HepG2 (cell line): ENCODE results near the gene SLF1. TPM values are rescaled to one million over a fixed set of nuclear protein-coding genes. Genes with fewer than 3 reads are reported as not detected.

Source experiments
- ATAC-seq: fragments of 200-7000 bp; cut with Tn5 transposase; 3 replicates; pipeline ENCODE4 v1.9.1; 2020; ENCODE audit warnings: mild to moderate bottlenecking, moderate library complexity
- BruUV-seq: library from RNA; stranded (reverse); fragments of 400-500 nt; replicated peaks from 2 replicates; lab custom pipeline; 2021; lab: Mats Ljungman, UMichigan
- CTCF ChIA-PET: fragments of 300-600 bp; formaldehyde crosslinking; extraction: SDS; loops from one replicate; lab custom pipeline; 2021; ENCODE audit warnings: low total read pairs, inconsistent platforms, low intra/inter-chr PET ratio; lab: Yijun Ruan, JAX
- POLR2A ChIA-PET: fragments of 350-600 bp; sonication (Branson Sonifier 250); formaldehyde crosslinking; loops from one replicate; lab custom pipeline; 2020; ENCODE audit warnings: antibody characterized with exemption, inconsistent platforms; lab: Yijun Ruan, JAX
- DNase-seq: peaks from one replicate; pipeline ENCODE4 v3.0.0-alpha.2; 2015; ENCODE audit warnings: low spot score
- FAIRE-seq: peaks from 3 replicates; lab custom pipeline; 2011; peaks lifted over from hg19 to GRCh38; lab: Jason Lieb, UNC
- H2AFZ ChIP-seq: one replicate; pipeline ENCODE4 v1.6.1; 2011; ENCODE audit warnings: low read length, inconsistent platforms
- H3K27ac ChIP-seq: fragments of 300-600 bp; 3 replicates; pipeline ENCODE4 v1.8.0; 2011; ENCODE audit warnings: mixed run types, mild to moderate bottlenecking, mixed read lengths, low read length, inconsistent platforms; ENCODE audit not compliant: insufficient read depth; ENCODE audit errors: extremely low read length
- H3K27me3 ChIP-seq, 2 experiments: fragments of 200-600 bp in 1 of 2; 2 replicates in 1 of 2; 3 replicates in 1 of 2; pipeline versions ENCODE4 v1.6.0 to v1.8.0; 2011; ENCODE audit warnings: low read length in 2 of 2, mild to moderate bottlenecking in 2 of 2, moderate library complexity in 2 of 2, inconsistent platforms in 1 of 2; ENCODE audit not compliant: insufficient read depth in 2 of 2, control insufficient read depth in 1 of 2
- H3K36me3 ChIP-seq, 2 experiments: fragments of 200-600 bp in 1 of 2; replicated peaks in 1 of 2; 2 replicates in 1 of 2; 3 replicates in 1 of 2; pipeline versions ENCODE4 v1.5.1 to v1.8.0; 2011; ENCODE audit warnings: low read length in 2 of 2, inconsistent platforms in 1 of 2; ENCODE audit not compliant: insufficient read depth in 2 of 2, control insufficient read depth in 1 of 2
- H3K4me1 ChIP-seq: 2 replicates; pipeline ENCODE4 v1.5.1; 2012; ENCODE audit warnings: low read length, inconsistent platforms; ENCODE audit not compliant: insufficient read depth
- H3K4me2 ChIP-seq: 2 replicates; pipeline ENCODE4 v1.6.0; 2011; ENCODE audit warnings: low read depth, low read length, inconsistent platforms
- H3K4me3 ChIP-seq, 3 experiments: fragments of 200-600 bp in 1 of 3; sonication (generic), shearing (Covaris generic) in 1 of 3; replicated peaks in 1 of 3; 2 replicates each; pipeline ENCODE4 v1.5.1; 2011 to 2016; ENCODE audit warnings: low read length in 3 of 3, inconsistent platforms in 2 of 3, low read depth in 2 of 3, mild to moderate bottlenecking in 2 of 3, control low read depth in 1 of 3, mixed read lengths in 1 of 3; ENCODE audit not compliant: insufficient read depth in 1 of 3
- H3K79me2 ChIP-seq: one replicate; pipeline ENCODE4 v1.6.1; 2011; ENCODE audit warnings: low read length, inconsistent platforms; ENCODE audit not compliant: insufficient read depth
- H3K9ac ChIP-seq: 2 replicates; pipeline ENCODE4 v1.6.0; 2011; ENCODE audit warnings: mild to moderate bottlenecking, low read depth, low read length, inconsistent platforms; ENCODE audit not compliant: insufficient read depth
- H3K9me3 ChIP-seq: 2 replicates; pipeline ENCODE4 v1.5.1; 2012; ENCODE audit warnings: mild to moderate bottlenecking, low read length
- H4K20me1 ChIP-seq: 2 replicates; pipeline ENCODE4 v1.6.0; 2011; ENCODE audit warnings: inconsistent platforms, mild to moderate bottlenecking, low read length, moderate library complexity; ENCODE audit not compliant: insufficient read depth
- GTF3A ChIP-seq: sonication (generic); formaldehyde crosslinking; conservative IDR thresholded peaks from 2 replicates; pipeline ENCODE4 v1.4.0; 2020; ENCODE audit warnings: mild to moderate bottlenecking, missing genetic modification reagents
- HDAC6 ChIP-seq: fragments of 200-600 bp; sonication (generic); IDR thresholded peaks from 2 replicates; pipeline ENCODE4 v1.7.0; 2017; ENCODE audit warnings: mild to moderate bottlenecking, antibody characterized with exemption, low read length, low read depth
- HMGA1 ChIP-seq: sonication (generic); formaldehyde crosslinking; conservative IDR thresholded peaks from 2 replicates; pipeline ENCODE4 v1.4.0; 2020; ENCODE audit warnings: missing genetic modification reagents
- NFATC3 ChIP-seq: sonication (generic); formaldehyde crosslinking; IDR thresholded peaks from 2 replicates; pipeline ENCODE4 v1.5.1; 2020; ENCODE audit warnings: mild to moderate bottlenecking, missing genetic modification reagents
- POLR2A ChIP-seq, 2 experiments: IDR thresholded peaks; 2 replicates each; pipeline ENCODE4 v1.6.1; 2011; ENCODE audit warnings: low read depth in 2 of 2, low read length in 2 of 2, mild to moderate bottlenecking in 1 of 2, moderate library complexity in 1 of 2; ENCODE audit not compliant: insufficient read depth in 1 of 2
- RARG ChIP-seq: sonication (generic); formaldehyde crosslinking; IDR thresholded peaks from 2 replicates; pipeline ENCODE4 v1.4.0; 2020; ENCODE audit warnings: low read depth, mild to moderate bottlenecking, missing genetic modification reagents
- SP4 ChIP-seq: sonication (generic); formaldehyde crosslinking; IDR thresholded peaks from 2 replicates; pipeline ENCODE4 v1.8.1; 2023; ENCODE audit warnings: mild to moderate bottlenecking, missing genetic modification reagents
- SPEN ChIP-seq: sonication (generic); formaldehyde crosslinking; IDR thresholded peaks from 2 replicates; pipeline ENCODE4 v1.5.1; 2020; ENCODE audit warnings: low read depth, mild to moderate bottlenecking, missing genetic modification reagents
- TCF7 ChIP-seq: sonication (generic); IDR thresholded peaks from 2 replicates; pipeline ENCODE4 v1.6.1; 2016; ENCODE audit warnings: antibody characterized with exemption, low read depth
- TP53 ChIP-seq: sonication (generic); formaldehyde crosslinking; conservative IDR thresholded peaks from 2 replicates; pipeline ENCODE4 v1.4.0; 2020; ENCODE audit warnings: missing genetic modification reagents
- ZNF383 ChIP-seq: sonication (generic); formaldehyde crosslinking; IDR thresholded peaks from 2 replicates; pipeline ENCODE4 v1.4.0; 2020; ENCODE audit warnings: missing genetic modification reagents, mild to moderate bottlenecking, borderline replicate concordance
- ZNF484 ChIP-seq: sonication (generic); formaldehyde crosslinking; IDR thresholded peaks from 2 replicates; pipeline ENCODE4 v1.5.1; 2020; ENCODE audit warnings: mild to moderate bottlenecking, low read depth, missing genetic modification reagents, borderline replicate concordance
- ZNF558 ChIP-seq: sonication (generic); formaldehyde crosslinking; IDR thresholded peaks from 2 replicates; pipeline ENCODE4 v1.9.0; 2022; ENCODE audit warnings: mild to moderate bottlenecking, missing genetic modification reagents, borderline replicate concordance
- ZNF878 ChIP-seq: sonication (generic); formaldehyde crosslinking; IDR thresholded peaks from 2 replicates; pipeline ENCODE4 v1.8.1; 2023; ENCODE audit warnings: mild to moderate bottlenecking, missing genetic modification reagents, moderate library complexity
- ZSCAN20 ChIP-seq: sonication (generic); formaldehyde crosslinking; IDR thresholded peaks from 2 replicates; pipeline ENCODE4 v1.4.0; 2020; ENCODE audit warnings: missing genetic modification reagents, mild to moderate bottlenecking, borderline replicate concordance
- WGBS: methylation state at CpG from one replicate; pipeline ENCODE4 v1.1.6; 2017; ENCODE audit warnings: low lambda C conversion rate; 5-methylcytosine and 5-hydroxymethylcytosine counted together
- in situ Hi-C: cut with HindIII; loops from 2 replicates; pipeline ENCODE4 v1.10.0; 2017; ENCODE audit warnings: low pct_unique_long_range_greater_than_20kb; ENCODE audit not compliant: extremely low pct_ligation_motif_present
- intact Hi-C: fragments of 100-400 bp; cut with micrococcal nuclease; formaldehyde crosslinking; loops from one replicate; pipeline ENCODE4 v1.10.0; 2022; ENCODE audit not compliant: unreplicated experiment
- polyA plus RNA-seq, 8 experiments: library from polyadenylated mRNA; depleted of rRNA in 3 of 8; stranded (reverse) in 7 of 8; unstranded in 1 of 8; fragments of >200 nt; fragmentation: Illumina TruSeq in 4 of 8; extraction: Trizol in 4 of 8; gene quantifications; 2 replicates each; pipeline versions ENCODE4 v1.2.1 to v1.2.3, GENCODE V29; 2011 to 2016; ENCODE audit warnings: low read depth in 4 of 8, missing spikeins in 1 of 8, mixed read lengths in 1 of 8; ENCODE audit not compliant: insufficient read depth in 1 of 8
- total RNA-seq, 5 experiments: library from RNA; depleted of rRNA; stranded (reverse); fragments of >200 nt; fragmentation: Illumina TruSeq; extraction: Trizol; gene quantifications; 2 replicates each; pipeline ENCODE4 v1.2.3, GENCODE V29; 2016; ENCODE audit warnings: low read depth in 1 of 5
- TF ChIP-seq, protein P1 (sequence below): sonication (generic); formaldehyde crosslinking; IDR thresholded peaks from 2 replicates; pipeline ENCODE4 v1.4.0; 2020; ENCODE audit warnings: missing genetic modification reagents, mild to moderate bottlenecking, borderline replicate concordance
- TF ChIP-seq, protein P2 (sequence below): IDR thresholded peaks from 2 replicates; pipeline ENCODE4 v1.6.1; 2016; ENCODE audit warnings: low read depth
- TF ChIP-seq, protein P3 (sequence below): sonication (generic); formaldehyde crosslinking; IDR thresholded peaks from 2 replicates; pipeline ENCODE4 v1.5.0; 2020; ENCODE audit warnings: mild to moderate bottlenecking, missing genetic modification reagents

Gene SLF1
- total and polyA plus RNA-seq, 2 of the 13 experiments (the other 11 are each of a cell fraction or from before 2014, with no cell fraction given): 2.1 to 9.1 TPM

DNA sequence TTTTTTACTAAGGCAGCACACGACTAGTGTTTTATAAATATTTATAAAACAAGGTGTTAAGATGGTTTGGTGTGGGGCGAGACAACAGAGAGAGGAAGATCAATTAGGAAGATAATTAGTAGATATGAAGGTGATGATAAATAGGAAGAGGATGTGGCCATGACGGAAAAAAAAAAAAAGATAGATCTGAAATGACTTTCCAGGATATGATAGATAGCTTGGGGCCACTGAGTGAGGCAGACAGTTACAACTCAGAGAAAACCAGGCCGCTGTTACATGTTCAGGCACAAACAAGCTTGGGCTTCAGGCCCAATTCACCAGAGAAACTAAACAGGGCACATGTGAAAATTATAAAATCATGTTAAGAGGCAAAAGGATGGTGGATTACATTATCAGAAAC lies 43.3 kb upstream of the SLF1 start:
- H2AFZ ChIP-seq: no peak overlapping the region
- no TSS peak for BruUV-seq
- DNase-seq: no peak

More for the DNA sequence above, 43.3 kb upstream of the SLF1 start:
- Histone ChIP-seq H3K9me3 (no peaks in the 10 kb centered on the region), H3K27ac (no peak overlapping the region), H3K79me2 (no peaks in the 10 kb centered on the region), H3K36me3 (no peaks in the 10 kb centered on the region), H3K4me1 (no peaks in the 10 kb centered on the region), H3K27me3 (no peaks in the 10 kb centered on the region), H3K4me2 (no peak overlapping the region), H4K20me1 (no peaks in the 10 kb centered on the region), H3K4me3 (no peak overlapping the region), H3K9ac (no peak overlapping the region)
- intact Hi-C loops (no loop called here), in situ Hi-C loops (no loop called here)
- ATAC-seq (no peak), FAIRE-seq (no peak)
- TF ChIP-seq ZSCAN20: no peak
- TF ChIP-seq, protein P1, sequence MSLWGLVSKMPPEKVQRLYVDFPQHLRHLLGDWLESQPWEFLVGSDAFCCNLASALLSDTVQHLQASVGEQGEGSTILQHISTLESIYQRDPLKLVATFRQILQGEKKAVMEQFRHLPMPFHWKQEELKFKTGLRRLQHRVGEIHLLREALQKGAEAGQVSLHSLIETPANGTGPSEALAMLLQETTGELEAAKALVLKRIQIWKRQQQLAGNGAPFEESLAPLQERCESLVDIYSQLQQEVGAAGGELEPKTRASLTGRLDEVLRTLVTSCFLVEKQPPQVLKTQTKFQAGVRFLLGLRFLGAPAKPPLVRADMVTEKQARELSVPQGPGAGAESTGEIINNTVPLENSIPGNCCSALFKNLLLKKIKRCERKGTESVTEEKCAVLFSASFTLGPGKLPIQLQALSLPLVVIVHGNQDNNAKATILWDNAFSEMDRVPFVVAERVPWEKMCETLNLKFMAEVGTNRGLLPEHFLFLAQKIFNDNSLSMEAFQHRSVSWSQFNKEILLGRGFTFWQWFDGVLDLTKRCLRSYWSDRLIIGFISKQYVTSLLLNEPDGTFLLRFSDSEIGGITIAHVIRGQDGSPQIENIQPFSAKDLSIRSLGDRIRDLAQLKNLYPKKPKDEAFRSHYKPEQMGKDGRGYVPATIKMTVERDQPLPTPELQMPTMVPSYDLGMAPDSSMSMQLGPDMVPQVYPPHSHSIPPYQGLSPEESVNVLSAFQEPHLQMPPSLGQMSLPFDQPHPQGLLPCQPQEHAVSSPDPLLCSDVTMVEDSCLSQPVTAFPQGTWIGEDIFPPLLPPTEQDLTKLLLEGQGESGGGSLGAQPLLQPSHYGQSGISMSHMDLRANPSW (CRISPR knock-in tag): no peak
- TF ChIP-seq, protein P2, sequence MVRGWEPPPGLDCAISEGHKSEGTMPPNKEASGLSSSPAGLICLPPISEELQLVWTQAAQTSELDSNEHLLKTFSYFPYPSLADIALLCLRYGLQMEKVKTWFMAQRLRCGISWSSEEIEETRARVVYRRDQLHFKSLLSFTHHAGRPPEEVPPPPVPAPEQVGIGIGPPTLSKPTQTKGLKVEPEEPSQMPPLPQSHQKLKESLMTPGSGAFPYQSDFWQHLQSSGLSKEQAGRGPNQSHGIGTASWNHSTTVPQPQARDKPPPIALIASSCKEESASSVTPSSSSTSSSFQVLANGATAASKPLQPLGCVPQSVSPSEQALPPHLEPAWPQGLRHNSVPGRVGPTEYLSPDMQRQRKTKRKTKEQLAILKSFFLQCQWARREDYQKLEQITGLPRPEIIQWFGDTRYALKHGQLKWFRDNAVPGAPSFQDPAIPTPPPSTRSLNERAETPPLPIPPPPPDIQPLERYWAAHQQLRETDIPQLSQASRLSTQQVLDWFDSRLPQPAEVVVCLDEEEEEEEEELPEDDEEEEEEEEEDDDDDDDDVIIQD (CRISPR knock-in tag): no peak
- TF ChIP-seq, protein P3, sequence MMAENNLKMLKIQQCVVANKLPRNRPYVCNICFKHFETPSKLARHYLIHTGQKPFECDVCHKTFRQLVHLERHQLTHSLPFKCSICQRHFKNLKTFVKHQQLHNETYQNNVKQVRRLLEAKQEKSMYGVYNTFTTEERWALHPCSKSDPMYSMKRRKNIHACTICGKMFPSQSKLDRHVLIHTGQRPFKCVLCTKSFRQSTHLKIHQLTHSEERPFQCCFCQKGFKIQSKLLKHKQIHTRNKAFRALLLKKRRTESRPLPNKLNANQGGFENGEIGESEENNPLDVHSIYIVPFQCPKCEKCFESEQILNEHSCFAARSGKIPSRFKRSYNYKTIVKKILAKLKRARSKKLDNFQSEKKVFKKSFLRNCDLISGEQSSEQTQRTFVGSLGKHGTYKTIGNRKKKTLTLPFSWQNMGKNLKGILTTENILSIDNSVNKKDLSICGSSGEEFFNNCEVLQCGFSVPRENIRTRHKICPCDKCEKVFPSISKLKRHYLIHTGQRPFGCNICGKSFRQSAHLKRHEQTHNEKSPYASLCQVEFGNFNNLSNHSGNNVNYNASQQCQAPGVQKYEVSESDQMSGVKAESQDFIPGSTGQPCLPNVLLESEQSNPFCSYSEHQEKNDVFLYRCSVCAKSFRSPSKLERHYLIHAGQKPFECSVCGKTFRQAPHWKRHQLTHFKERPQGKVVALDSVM: no peak
- no peak for TF ChIP-seq ZNF558 (CRISPR knock-in tag)
- TF ChIP-seq NFATC3 (CRISPR knock-in tag): no peak
- TF ChIP-seq TP53 (CRISPR knock-in tag): no peak
- TF ChIP-seq ZNF484 (CRISPR knock-in tag): no peak
- TF ChIP-seq HDAC6: no peak
- TF ChIP-seq TCF7: no peak
- no peak for TF ChIP-seq SP4 (CRISPR knock-in tag)
- TF ChIP-seq GTF3A (CRISPR knock-in tag): no peak
- TF ChIP-seq SPEN (CRISPR knock-in tag): no peak
- no peak for TF ChIP-seq RARG (CRISPR knock-in tag)
- TF ChIP-seq ZNF878 (CRISPR knock-in tag): no peak
- no peak for TF ChIP-seq ZNF383
- no peak for TF ChIP-seq HMGA1
- no peak for TF ChIP-seq POLR2A (IDR thresholded peaks at IDR 0.05; ENCODE audit: insufficient read depth in 1 of 2, low read depth in 2 of 2, low read length in 2 of 2)
- 23% methylated on average over 4 of the region's 4 CpGs for WGBS
- ChIA-PET POLR2A (no interaction called here), CTCF (no interaction called here)
